Neuronal stem cell (in vitro differentiated cells): ENCODE measurements around the gene A2M.

Source experiments
- DNase-seq: peaks from one replicate; pipeline ENCODE4 v3.0.0-alpha.2; 2013; ENCODE audit warnings: low spot score
- H2AFZ ChIP-seq: one replicate; pipeline ENCODE4 v1.6.1; 2013; ENCODE audit warnings: mild to moderate bottlenecking, low read length, inconsistent platforms
- H2AK5ac ChIP-seq: 2 replicates; pipeline ENCODE4 v1.6.1; 2013; ENCODE audit warnings: low read depth, mild to moderate bottlenecking, inconsistent platforms, low read length, moderate library complexity, mixed read lengths
- H2BK120ac ChIP-seq: 2 replicates; pipeline ENCODE4 v1.6.1; 2013; ENCODE audit warnings: low read depth, mild to moderate bottlenecking, inconsistent platforms, low read length, moderate library complexity, mixed read lengths
- H2BK12ac ChIP-seq: one replicate; pipeline ENCODE4 v1.6.1; 2013; ENCODE audit warnings: low read length, inconsistent platforms
- H2BK15ac ChIP-seq: 2 replicates; pipeline ENCODE4 v1.6.1; 2013; ENCODE audit warnings: mild to moderate bottlenecking, low read length, inconsistent platforms, mixed read lengths
- H2BK5ac ChIP-seq: one replicate; pipeline ENCODE4 v1.6.1; 2013; ENCODE audit warnings: inconsistent platforms, mild to moderate bottlenecking, low read length, moderate library complexity
- H3K14ac ChIP-seq: one replicate; pipeline ENCODE4 v1.6.1; 2013; ENCODE audit warnings: low read length, inconsistent platforms
- H3K18ac ChIP-seq: 2 replicates; pipeline ENCODE4 v1.6.1; 2013; ENCODE audit warnings: low read length, inconsistent platforms
- H3K23ac ChIP-seq: 2 replicates; pipeline ENCODE4 v1.6.1; 2013; ENCODE audit warnings: low read depth, mild to moderate bottlenecking, mixed read lengths, low read length, inconsistent platforms; ENCODE audit not compliant: poor library complexity
- H3K27ac ChIP-seq: replicated peaks from 3 replicates; pipeline ENCODE4 v1.5.1; 2013; ENCODE audit warnings: low read length, inconsistent platforms
- H3K27me3 ChIP-seq, 3 experiments: 2 replicates each; pipeline ENCODE4 v1.6.1; 2013; ENCODE audit warnings: low read length in 3 of 3, mild to moderate bottlenecking in 2 of 3, inconsistent platforms in 1 of 3, low read depth in 1 of 3, mixed read lengths in 1 of 3, moderate library complexity in 1 of 3; ENCODE audit not compliant: control insufficient read depth in 3 of 3, insufficient read depth in 3 of 3
- H3K36me3 ChIP-seq, 2 donors: replicated peaks in 1 of 2; 2 replicates each; pipeline ENCODE4 v1.6.1; 2013; ENCODE audit warnings: low read length in 2 of 2; ENCODE audit not compliant: control insufficient read depth in 2 of 2, insufficient read depth in 2 of 2
- H3K4ac ChIP-seq: 2 replicates; pipeline ENCODE4 v1.6.1; 2013; ENCODE audit warnings: inconsistent platforms, mild to moderate bottlenecking, low read length, moderate library complexity
- H3K4me1 ChIP-seq, 2 donors: 1 replicate in 1 of 2; 2 replicates in 1 of 2; pipeline ENCODE4 v1.6.1; 2013; ENCODE audit warnings: low read length in 2 of 2, low read depth in 1 of 2; ENCODE audit not compliant: control insufficient read depth in 2 of 2, insufficient read depth in 1 of 2
- H3K4me2 ChIP-seq: one replicate; pipeline ENCODE4 v1.6.1; 2013; ENCODE audit warnings: mild to moderate bottlenecking, low read length, inconsistent platforms; ENCODE audit not compliant: insufficient read depth, poor library complexity, severe bottlenecking
- H3K4me3 ChIP-seq, 2 donors: 2 replicates each; pipeline ENCODE4 v1.5.1; 2013; ENCODE audit warnings: low read length in 2 of 2, mild to moderate bottlenecking in 2 of 2, inconsistent platforms in 1 of 2, moderate library complexity in 1 of 2
- H3K79me1 ChIP-seq: one replicate; pipeline ENCODE4 v1.6.1; 2013; ENCODE audit warnings: low read depth, mild to moderate bottlenecking, inconsistent platforms, low read length, moderate library complexity
- H3K9ac ChIP-seq: one replicate; pipeline ENCODE4 v1.6.1; 2013; ENCODE audit warnings: mild to moderate bottlenecking, low read depth, low read length, inconsistent platforms; ENCODE audit not compliant: poor library complexity
- H3K9me3 ChIP-seq, 2 donors: replicated peaks in 1 of 2; 2 replicates each; pipeline versions ENCODE3 to v1.6.1; 2013; ENCODE audit warnings: low read length in 2 of 2, mild to moderate bottlenecking in 2 of 2, inconsistent platforms in 1 of 2, low read depth in 1 of 2, mixed read lengths in 1 of 2, moderate library complexity in 1 of 2; ENCODE audit not compliant: control insufficient read depth in 2 of 2, insufficient read depth in 1 of 2
- H4K8ac ChIP-seq: one replicate; pipeline ENCODE4 v1.6.1; 2013; ENCODE audit warnings: low read depth, mild to moderate bottlenecking, inconsistent platforms, low read length, moderate library complexity
- H4K91ac ChIP-seq: one replicate; pipeline ENCODE4 v1.6.1; 2013; ENCODE audit warnings: low read length, low read depth, mild to moderate bottlenecking, inconsistent platforms; ENCODE audit not compliant: poor library complexity
- WGBS, 2 donors: extraction: QIAGEN DNeasy Blood & Tissue Kit; methylation state at CpG; one replicate each; pipeline ENCODE4 v1.1.7; 2013; ENCODE audit warnings: missing lambda C conversion rate in 2 of 2, mixed read lengths in 1 of 2; ENCODE audit not compliant: insufficient read length in 2 of 2, insufficient replicate concordance in 1 of 2; ENCODE audit errors: extremely low coverage in 2 of 2; 5-methylcytosine and 5-hydroxymethylcytosine counted together

Gene A2M

GRCh38 chr12:9120487-9121184, 4.9 kb upstream of the A2M start:
- H3K4ac ChIP-seq: no peak overlapping the region
- H3K4me2 ChIP-seq: no peak overlapping the region
- no peak overlapping the region for H3K23ac ChIP-seq
- H3K79me1 ChIP-seq: no peaks in the 10 kb centered on the region
- no peak overlapping the region for H2BK5ac ChIP-seq
- H3K4me1 ChIP-seq: peaks cover 0 to 30% of the 10 kb centered on the region in 2 donors
- H3K18ac ChIP-seq: no peak overlapping the region
- H3K9me3 ChIP-seq: peaks cover 1 to 24% of the 10 kb centered on the region in 2 donors
- no peak overlapping the region for H3K27ac ChIP-seq
- H3K36me3 ChIP-seq: no peaks in the 10 kb centered on the region
- H4K8ac ChIP-seq: no peak overlapping the region
- H3K4me3 ChIP-seq: no peak overlapping the region
- no peak overlapping the region for H4K91ac ChIP-seq
- no CpG with 5 or more reads among the region's 10 CpGs for WGBS, 2 donors
- H3K9ac ChIP-seq: no peak overlapping the region
- no peaks in the 10 kb centered on the region for H3K27me3 ChIP-seq
- no peak overlapping the region for H2AK5ac ChIP-seq
- DNase-seq: no peak
- H2BK120ac ChIP-seq: no peak overlapping the region
- H3K14ac ChIP-seq: no peak overlapping the region
- no peak overlapping the region for H2AFZ ChIP-seq
- H2BK12ac ChIP-seq: no peak overlapping the region
- H2BK15ac ChIP-seq: no peak overlapping the region

GRCh38 chr12:9118158-9118557, 2.4 kb upstream of the A2M start:
- WGBS, 2 donors: no CpG with 5 or more reads among the region's 3 CpGs
- H3K79me1 ChIP-seq: no peaks in the 10 kb centered on the region
- no peak overlapping the region for H3K23ac ChIP-seq
- H3K27ac ChIP-seq: no peak overlapping the region
- peak overlapping the region in 1 of 2 donors; percentile 5 for H3K4me3 ChIP-seq
- H2BK15ac ChIP-seq: no peak overlapping the region
- H3K4ac ChIP-seq: no peak overlapping the region
- no peaks in the 10 kb centered on the region for H3K27me3 ChIP-seq
- H3K36me3 ChIP-seq: peaks cover 0 to 11% of the 10 kb centered on the region in 2 donors
- H2BK12ac ChIP-seq: no peak overlapping the region
- H3K9ac ChIP-seq: no peak overlapping the region
- H2AK5ac ChIP-seq: no peak overlapping the region
- H3K4me1 ChIP-seq: peaks cover 0 to 32% of the 10 kb centered on the region in 2 donors
- H2BK120ac ChIP-seq: no peak overlapping the region
- H3K9me3 ChIP-seq: peaks cover 2 to 10% of the 10 kb centered on the region in 2 donors
- H4K91ac ChIP-seq: no peak overlapping the region
- DNase-seq: no peak
- peak overlapping the region; percentile 30 for H2AFZ ChIP-seq
- no peak overlapping the region for H4K8ac ChIP-seq
- no peak overlapping the region for H3K4me2 ChIP-seq
- H3K14ac ChIP-seq: no peak overlapping the region
- H2BK5ac ChIP-seq: no peak overlapping the region
- no peak overlapping the region for H3K18ac ChIP-seq

- Histone ChIP-seq H3K9ac (no peak overlapping the region), H2BK120ac (no peak overlapping the region), H3K23ac (no peak overlapping the region), H3K36me3 (peaks cover 0 to 43% of the 10 kb centered on the region in 2 donors), H2AFZ (no peak overlapping the region), H2AK5ac (no peak overlapping the region), H3K4ac (no peak overlapping the region), H2BK15ac (no peak overlapping the region), H3K4me3 (peak overlapping the region in 1 of 2 donors; percentile 56), H3K4me1 (peaks cover 0 to 42% of the 10 kb centered on the region in 2 donors), H3K18ac (no peak overlapping the region), H3K79me1 (no peaks in the 10 kb centered on the region), H3K9me3 (peaks cover 0 to 3% of the 10 kb centered on the region in 2 donors), H3K27ac (no peak overlapping the region), H3K4me2 (no peak overlapping the region), H2BK12ac (no peak overlapping the region), H2BK5ac (no peak overlapping the region), H3K27me3 (no peaks in the 10 kb centered on the region), H4K8ac (no peak overlapping the region), H4K91ac (no peak overlapping the region), H3K14ac (no peak overlapping the region)
- DNase-seq: no peak
Measured at GRCh38 chr12:9114946-9115345, 773 bp downstream of the A2M start.

GRCh38 chr12:9113987-9114309, 1.8 kb downstream of the A2M start:
- Histone ChIP-seq H3K4me2 (no peak overlapping the region), H3K23ac (no peak overlapping the region), H2BK12ac (no peak overlapping the region), H2BK120ac (no peak overlapping the region), H2AFZ (no peak overlapping the region), H3K9ac (no peak overlapping the region), H2AK5ac (no peak overlapping the region), H3K27me3 (no peaks in the 10 kb centered on the region), H3K4ac (no peak overlapping the region), H4K91ac (no peak overlapping the region), H3K4me3 (peak overlapping the region in 1 of 2 donors; percentile 56), H3K27ac (no peak overlapping the region), H2BK5ac (no peak overlapping the region), H3K18ac (no peak overlapping the region), H2BK15ac (no peak overlapping the region), H3K14ac (no peak overlapping the region), H3K9me3 (peaks cover 0 to 3% of the 10 kb centered on the region in 2 donors), H3K4me1 (peaks cover 0 to 34% of the 10 kb centered on the region in 2 donors), H3K36me3 (peaks cover 0 to 53% of the 10 kb centered on the region in 2 donors), H4K8ac (no peak overlapping the region), H3K79me1 (no peaks in the 10 kb centered on the region)
- no CpG with 5 or more reads among the region's 1 CpG for WGBS, 2 donors
- no peak for DNase-seq
